Peyer's patch (tissue), 4 donors: ENCODE data around the gene GRPEL1.

Source experiments
- POLR2A ChIP-seq, 2 donors: fragments of 450-650 bp; IDR thresholded peaks; one replicate each; pipeline ENCODE4 v1.5.1; 2017; ENCODE audit warnings: antibody characterized with exemption in 2 of 2, mild to moderate bottlenecking in 2 of 2, moderate library complexity in 2 of 2
- TF ChIP-seq, protein P1 (sequence below), 6 experiments: fragments of 450-650 bp in 4 of 6; fragments of 200-600 bp in 2 of 6; sonication (generic) in 1 of 6; IDR thresholded peaks; one replicate each; pipeline ENCODE4 v1.5.1; 2017 to 2019; ENCODE audit warnings: antibody characterized with exemption in 6 of 6, mild to moderate bottlenecking in 3 of 6, moderate library complexity in 1 of 6

DNA sequence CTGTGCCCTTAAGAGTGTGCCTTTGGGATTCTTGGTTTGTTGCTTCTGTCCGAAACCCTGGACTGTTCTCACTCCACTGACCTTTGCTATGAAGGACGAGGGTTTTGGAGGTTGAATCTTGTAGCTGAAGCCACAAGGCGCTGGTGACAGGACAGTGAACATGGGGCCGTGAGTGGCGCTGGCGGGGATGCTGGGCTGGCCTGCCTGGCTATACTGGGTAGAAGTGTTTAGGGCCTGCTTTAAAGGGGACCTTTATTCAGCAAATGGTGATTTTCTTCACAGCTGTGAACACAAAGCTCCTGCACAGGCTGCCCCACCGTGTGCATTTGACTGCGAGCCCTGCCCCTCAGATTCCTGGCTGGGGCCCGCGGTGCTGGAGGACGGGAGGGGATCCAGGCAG lies 51.8 kb downstream of the GRPEL1 start:
- TF ChIP-seq, protein P1, sequence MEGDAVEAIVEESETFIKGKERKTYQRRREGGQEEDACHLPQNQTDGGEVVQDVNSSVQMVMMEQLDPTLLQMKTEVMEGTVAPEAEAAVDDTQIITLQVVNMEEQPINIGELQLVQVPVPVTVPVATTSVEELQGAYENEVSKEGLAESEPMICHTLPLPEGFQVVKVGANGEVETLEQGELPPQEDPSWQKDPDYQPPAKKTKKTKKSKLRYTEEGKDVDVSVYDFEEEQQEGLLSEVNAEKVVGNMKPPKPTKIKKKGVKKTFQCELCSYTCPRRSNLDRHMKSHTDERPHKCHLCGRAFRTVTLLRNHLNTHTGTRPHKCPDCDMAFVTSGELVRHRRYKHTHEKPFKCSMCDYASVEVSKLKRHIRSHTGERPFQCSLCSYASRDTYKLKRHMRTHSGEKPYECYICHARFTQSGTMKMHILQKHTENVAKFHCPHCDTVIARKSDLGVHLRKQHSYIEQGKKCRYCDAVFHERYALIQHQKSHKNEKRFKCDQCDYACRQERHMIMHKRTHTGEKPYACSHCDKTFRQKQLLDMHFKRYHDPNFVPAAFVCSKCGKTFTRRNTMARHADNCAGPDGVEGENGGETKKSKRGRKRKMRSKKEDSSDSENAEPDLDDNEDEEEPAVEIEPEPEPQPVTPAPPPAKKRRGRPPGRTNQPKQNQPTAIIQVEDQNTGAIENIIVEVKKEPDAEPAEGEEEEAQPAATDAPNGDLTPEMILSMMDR (IDR thresholded peaks at IDR 0.05), result no peak
- TF ChIP-seq POLR2A (IDR thresholded peaks at IDR 0.05), result no peak
